Caco-2 (cell line): Measurements from ENCODE around the gene ZNF546. TPM values are rescaled to one million over a fixed set of nuclear protein-coding genes. Genes with fewer than 3 reads are reported as not detected.
A peak's percentile ranks its signal among the peaks of the same experiment; 100 is the strongest.

Source experiments
- BruUV-seq: library from RNA; stranded (reverse); fragments of 400-500 nt; replicated peaks from 2 replicates; lab custom pipeline; 2021; lab: Mats Ljungman, UMichigan
- CTCF ChIA-PET: fragments of 300-600 bp; sonication (Branson Sonifier 250); formaldehyde crosslinking; loops from one replicate; lab custom pipeline; 2022; ENCODE audit warnings: antibody characterized with exemption; lab: Charles Lee
- POLR2A ChIA-PET: fragments of 300-600 bp; sonication (Branson Sonifier 250); formaldehyde crosslinking; loops from one replicate; lab custom pipeline; 2022; ENCODE audit warnings: antibody characterized with exemption; lab: Charles Lee
- DNase-seq, 2 experiments: peaks; one replicate each; pipeline versions ENCODE4 v3.0.0 to v3.0.0-alpha.2; 2020 to 2022
- H3K27me3 ChIP-seq: replicated peaks from 2 replicates; pipeline ENCODE4 v1.6.0; 2011; ENCODE audit warnings: low read length; ENCODE audit not compliant: control insufficient read depth, insufficient read depth
- H3K36me3 ChIP-seq: 2 replicates; pipeline ENCODE4 v1.5.1; 2011; ENCODE audit warnings: low read length; ENCODE audit not compliant: control insufficient read depth, insufficient read depth
- H3K4me1 ChIP-seq: fragments of 250-450 bp; sonication (Bioruptor Pico); 2 replicates; pipeline ENCODE4 v1.5.1; 2020; ENCODE audit warnings: mild to moderate bottlenecking
- H3K4me3 ChIP-seq: 2 replicates; pipeline ENCODE4 v1.5.1; 2011; ENCODE audit warnings: low read depth, mild to moderate bottlenecking, control low read depth, low read length
- H3K9me3 ChIP-seq: fragments of 250-450 bp; sonication (Bioruptor Pico); 2 replicates; pipeline ENCODE4 v1.5.1; 2020; ENCODE audit warnings: mild to moderate bottlenecking, moderate library complexity
- H3K27ac Mint-ChIP-seq: one replicate; pipeline ENCODE4 v1.8.0; 2022; ENCODE audit warnings: mixed read lengths; ENCODE audit not compliant: unreplicated experiment
- H3K27me3 Mint-ChIP-seq: one replicate; pipeline ENCODE4 v1.8.0; 2022; ENCODE audit warnings: mixed read lengths; ENCODE audit not compliant: insufficient read depth, unreplicated experiment
- H3K36me3 Mint-ChIP-seq: one replicate; pipeline ENCODE4 v1.8.0; 2022; ENCODE audit warnings: mild to moderate bottlenecking, mixed read lengths; ENCODE audit not compliant: insufficient read depth, unreplicated experiment
- H3K4me1 Mint-ChIP-seq: one replicate; pipeline ENCODE4 v1.8.0; 2022; ENCODE audit warnings: low read depth, mixed read lengths; ENCODE audit not compliant: unreplicated experiment
- H3K4me3 Mint-ChIP-seq: one replicate; pipeline ENCODE4 v1.8.0; 2022; ENCODE audit warnings: mild to moderate bottlenecking, moderate library complexity, mixed read lengths; ENCODE audit not compliant: unreplicated experiment
- H3K9me3 Mint-ChIP-seq: one replicate; pipeline ENCODE4 v1.8.0; 2022; ENCODE audit warnings: mixed read lengths; ENCODE audit not compliant: unreplicated experiment
- CTCF ChIP-seq, 2 experiments: fragments of 200-600 bp in 1 of 2; IDR thresholded peaks; 1 replicate in 1 of 2; 2 replicates in 1 of 2; pipeline versions ENCODE4 v1.5.1 to v1.8.0; 2011 to 2022; ENCODE audit warnings: antibody characterized with exemption in 1 of 2, control low read depth in 1 of 2, inconsistent platforms in 1 of 2, low read depth in 1 of 2, low read length in 1 of 2, mild to moderate bottlenecking in 1 of 2, moderate library complexity in 1 of 2; ENCODE audit not compliant: insufficient read depth in 1 of 2, severe bottlenecking in 1 of 2, unreplicated experiment in 1 of 2
- intact Hi-C: fragments of 100-400 bp; cut with micrococcal nuclease; formaldehyde crosslinking; loops from one replicate; pipeline ENCODE4 v1.10.0; 2022; ENCODE audit not compliant: unreplicated experiment
- total RNA-seq: library from RNA; stranded (reverse); gene quantifications from 2 replicates; pipeline ENCODE4 v1.2.3, GENCODE V29; 2022

The ZNF546 gene
- total RNA-seq, 1 experiment from 2014 or later = 0.98 TPM

DNA sequence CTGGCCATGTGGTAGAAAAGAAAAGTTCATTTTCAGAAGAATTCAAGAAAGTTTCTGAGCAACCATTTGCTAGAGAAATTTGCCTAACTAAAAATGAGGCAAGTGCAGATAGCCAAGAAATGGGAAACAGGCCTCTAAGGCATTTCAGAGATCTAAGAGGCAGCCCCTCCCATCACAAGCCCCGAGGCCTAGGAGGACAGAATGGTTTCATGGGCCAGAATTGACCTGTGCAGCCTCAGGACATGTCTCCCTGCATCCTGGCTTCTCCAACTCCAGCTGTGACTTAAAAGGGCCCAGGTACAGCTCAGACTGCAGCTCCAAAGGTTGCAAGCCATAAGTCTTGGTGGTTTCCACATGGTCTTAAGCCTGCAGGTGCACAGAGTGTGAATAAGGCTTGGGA, 3.3 kb upstream of the ZNF546 start:
- peaks cover 21% of the 10 kb centered on the region for H3K9me3 Mint-ChIP-seq
- no peak for DNase-seq
- H3K36me3 Mint-ChIP-seq = peaks cover 9% of the 10 kb centered on the region
- Histone ChIP-seq H3K4me3 (no peak overlapping the region), H3K9me3 (peaks cover 8% of the 10 kb centered on the region), H3K4me1 (no peaks in the 10 kb centered on the region; the same call in 1 of the 2 replicates), H3K27me3 (no peaks in the 10 kb centered on the region), H3K36me3 (peaks cover 2% of the 10 kb centered on the region; the same call in 1 of the 2 replicates)
- ChIA-PET CTCF (no interaction called here), POLR2A (no interaction called here)
- no peaks in the 10 kb centered on the region for H3K27me3 Mint-ChIP-seq
- intact Hi-C loops = no loop called here
- TF ChIP-seq CTCF (IDR thresholded peaks at IDR 0.05; ENCODE audit: insufficient read depth in 1 of 2, low read depth in 1 of 2, low read length in 1 of 2, severe bottlenecking in 1 of 2, unreplicated experiment in 1 of 2) = no peak
- BruUV-seq = no TSS peak
- no peaks in the 10 kb centered on the region for H3K4me1 Mint-ChIP-seq
- H3K4me3 Mint-ChIP-seq = no peak overlapping the region
- H3K27ac Mint-ChIP-seq = no peak overlapping the region

DNA sequence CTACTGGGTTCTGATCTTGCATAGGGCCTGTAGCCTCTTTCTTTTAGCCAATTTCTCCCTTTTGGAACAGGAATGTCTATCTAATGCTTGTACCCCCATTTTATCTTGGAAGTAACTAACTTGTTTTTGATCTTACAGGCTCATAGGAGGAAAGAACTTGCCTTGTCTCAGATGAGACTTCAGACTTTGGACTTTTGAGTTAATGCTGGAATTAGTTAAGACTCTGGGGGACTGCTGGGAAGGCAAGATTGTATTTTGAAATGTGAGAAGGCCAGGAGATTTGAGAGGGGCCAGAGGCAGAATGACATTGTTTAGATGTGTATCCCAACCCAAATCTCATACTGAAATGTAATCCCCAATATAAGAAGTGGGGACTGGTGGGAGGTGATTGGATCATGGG, 2.5 kb upstream of the ZNF546 start:
- no peaks in the 10 kb centered on the region; the same call in 1 of the 2 replicates for H3K4me1 ChIP-seq
- BruUV-seq = no TSS peak
- Mint-ChIP-seq H3K27me3 (no peaks in the 10 kb centered on the region), H3K9me3 (peaks cover 21% of the 10 kb centered on the region), H3K36me3 (peaks cover 9% of the 10 kb centered on the region), H3K27ac (no peak overlapping the region), H3K4me3 (no peak overlapping the region), H3K4me1 (no peaks in the 10 kb centered on the region)
- peaks cover 8% of the 10 kb centered on the region for H3K9me3 ChIP-seq
- H3K36me3 ChIP-seq = peaks cover 2% of the 10 kb centered on the region; the same call in 1 of the 2 replicates
- DNase-seq = no peak
- intact Hi-C loops = no loop called here
- H3K27me3 ChIP-seq = no peaks in the 10 kb centered on the region
- TF ChIP-seq CTCF (IDR thresholded peaks at IDR 0.05; ENCODE audit: insufficient read depth in 1 of 2, low read depth in 1 of 2, low read length in 1 of 2, severe bottlenecking in 1 of 2, unreplicated experiment in 1 of 2) = no peak
- POLR2A ChIA-PET = no interaction called here
- H3K4me3 ChIP-seq = no peak overlapping the region
- CTCF ChIA-PET = no interaction called here

DNA sequence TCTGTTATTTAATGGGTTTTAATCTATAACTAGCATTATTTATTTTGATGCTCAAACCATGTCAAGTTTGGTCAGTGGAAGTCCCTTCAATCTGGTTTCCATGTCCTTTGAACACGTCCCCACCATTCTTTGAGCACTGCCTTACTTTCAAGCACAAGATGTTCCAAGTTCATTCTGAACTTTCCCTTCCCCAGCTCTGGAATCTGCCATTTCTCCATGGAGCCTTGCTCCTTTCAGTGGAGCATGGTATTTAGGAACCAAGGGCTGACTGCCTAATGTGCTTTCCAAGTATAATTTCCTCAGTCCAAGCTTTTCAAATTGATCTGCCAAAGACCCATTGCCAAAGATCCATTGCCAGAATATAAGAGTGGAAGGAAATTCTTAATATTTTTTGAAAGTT, 1.1 kb upstream of the ZNF546 start:
- Mint-ChIP-seq H3K27ac (no peak overlapping the region), H3K27me3 (no peaks in the 10 kb centered on the region), H3K4me3 (peak overlapping the region; percentile 85), H3K4me1 (no peaks in the 10 kb centered on the region), H3K9me3 (peaks cover 21% of the 10 kb centered on the region), H3K36me3 (peaks cover 9% of the 10 kb centered on the region)
- TF ChIP-seq CTCF (IDR thresholded peaks at IDR 0.05; ENCODE audit: insufficient read depth in 1 of 2, low read depth in 1 of 2, low read length in 1 of 2, severe bottlenecking in 1 of 2, unreplicated experiment in 1 of 2) = no peak
- BruUV-seq = no TSS peak
- Histone ChIP-seq H3K27me3 (no peaks in the 10 kb centered on the region), H3K9me3 (peaks cover 8% of the 10 kb centered on the region), H3K36me3 (peaks cover 2% of the 10 kb centered on the region; the same call in 1 of the 2 replicates), H3K4me1 (no peaks in the 10 kb centered on the region; the same call in 1 of the 2 replicates), H3K4me3 (peak overlapping the region; percentile 11; the same call in 1 of the 2 replicates)
- no peak for DNase-seq
- intact Hi-C loops = loop anchor here (2.0 kb wide), 2 partner anchors 25 to 95 kb away; partner anchors contain the start of genes PSMC4 and ZNF780A
- ChIA-PET CTCF (no interaction called here), POLR2A (no interaction called here)
